ENCODE measurements around the gene IYD.

Gene IYD

DNA sequence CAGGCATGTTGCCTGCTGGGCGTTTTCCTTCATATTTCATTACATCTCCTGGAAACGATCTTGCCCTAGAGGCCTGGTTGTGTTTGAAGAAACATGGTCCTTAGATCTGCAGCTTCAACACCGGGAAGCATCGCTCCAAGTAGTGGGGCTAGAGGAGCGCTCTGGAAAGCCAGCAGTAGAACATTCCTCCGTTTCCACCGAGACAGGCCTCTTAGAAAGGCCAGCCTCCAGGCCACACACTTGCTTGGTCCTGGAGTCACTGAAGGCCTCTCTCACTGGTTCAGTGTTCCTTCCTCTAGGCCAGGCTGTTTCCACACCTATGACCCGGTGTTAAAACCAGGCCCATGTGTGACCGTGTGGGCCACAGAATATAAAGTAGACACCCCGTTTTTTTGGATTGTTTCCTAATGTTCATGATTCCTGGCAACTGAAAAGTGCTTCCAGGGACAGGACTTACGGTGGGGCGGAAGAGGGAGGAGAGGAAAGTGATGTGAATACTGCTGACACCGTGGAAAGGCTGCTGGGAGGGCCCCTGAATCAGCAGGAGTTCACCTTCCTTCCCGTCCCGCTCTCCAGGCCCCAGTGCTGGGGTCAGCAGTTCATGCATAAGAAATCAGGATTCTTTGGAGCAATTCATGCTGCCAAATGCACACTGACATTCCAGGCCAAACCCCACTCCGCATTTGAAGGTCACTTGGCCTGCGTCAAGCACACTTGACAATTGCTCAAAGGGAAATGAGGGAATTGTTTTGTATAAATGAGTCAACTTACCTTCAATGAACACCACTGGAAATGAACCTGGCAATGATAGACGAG lies 83.8 kb downstream of the IYD start:
- no peaks in the 10 kb centered on the region for H3K36me3 ChIP-seq (ENCODE audit: control insufficient read depth, insufficient read depth, low read length)
- no peak overlapping the region for H3K4me3 ChIP-seq (ENCODE audit: low read depth, low read length)
- H3K9ac ChIP-seq, result no peak overlapping the region
- peak overlapping the region; percentile 61 for H2AFZ ChIP-seq
- no peaks in the 10 kb centered on the region for H3K9me3 ChIP-seq (ENCODE audit: control insufficient read depth, low read length)
- H3K27ac ChIP-seq, result peak overlapping the region; percentile 94
- no peaks in the 10 kb centered on the region for H3K79me2 ChIP-seq
- H3K27me3 ChIP-seq (ENCODE audit: control insufficient read depth, insufficient read depth, low read length), result no peaks in the 10 kb centered on the region
- TF ChIP-seq, protein P1, sequence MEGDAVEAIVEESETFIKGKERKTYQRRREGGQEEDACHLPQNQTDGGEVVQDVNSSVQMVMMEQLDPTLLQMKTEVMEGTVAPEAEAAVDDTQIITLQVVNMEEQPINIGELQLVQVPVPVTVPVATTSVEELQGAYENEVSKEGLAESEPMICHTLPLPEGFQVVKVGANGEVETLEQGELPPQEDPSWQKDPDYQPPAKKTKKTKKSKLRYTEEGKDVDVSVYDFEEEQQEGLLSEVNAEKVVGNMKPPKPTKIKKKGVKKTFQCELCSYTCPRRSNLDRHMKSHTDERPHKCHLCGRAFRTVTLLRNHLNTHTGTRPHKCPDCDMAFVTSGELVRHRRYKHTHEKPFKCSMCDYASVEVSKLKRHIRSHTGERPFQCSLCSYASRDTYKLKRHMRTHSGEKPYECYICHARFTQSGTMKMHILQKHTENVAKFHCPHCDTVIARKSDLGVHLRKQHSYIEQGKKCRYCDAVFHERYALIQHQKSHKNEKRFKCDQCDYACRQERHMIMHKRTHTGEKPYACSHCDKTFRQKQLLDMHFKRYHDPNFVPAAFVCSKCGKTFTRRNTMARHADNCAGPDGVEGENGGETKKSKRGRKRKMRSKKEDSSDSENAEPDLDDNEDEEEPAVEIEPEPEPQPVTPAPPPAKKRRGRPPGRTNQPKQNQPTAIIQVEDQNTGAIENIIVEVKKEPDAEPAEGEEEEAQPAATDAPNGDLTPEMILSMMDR (IDR thresholded peaks at IDR 0.05), result no peak
- peak overlapping the region; percentile 7 for H3K4me2 ChIP-seq (ENCODE audit: low read length)
- peaks cover 45% of the 10 kb centered on the region for H3K4me1 ChIP-seq

DNA sequence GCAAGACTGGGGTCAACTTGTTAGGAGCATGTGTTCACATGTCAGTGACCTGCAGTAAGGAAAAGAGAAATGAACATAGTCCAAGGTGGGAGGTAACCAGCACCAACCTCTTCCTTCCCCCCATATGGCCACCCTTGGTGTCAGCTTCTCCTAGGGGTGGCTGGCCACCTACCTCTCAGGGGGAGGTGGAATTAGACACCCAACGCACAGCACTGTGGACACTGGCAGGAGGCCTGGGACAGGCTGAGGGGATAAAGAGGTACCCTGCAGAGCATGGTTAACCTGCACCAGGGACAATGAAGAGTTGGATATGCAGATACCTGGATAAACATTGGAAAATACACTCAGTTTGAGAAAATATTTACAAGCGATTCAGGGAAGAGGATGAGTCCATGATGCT lies 84.5 kb downstream of the IYD start:
- Histone ChIP-seq H3K36me3 (ENCODE audit: control insufficient read depth, insufficient read depth, low read length) (no peaks in the 10 kb centered on the region), H3K4me3 (ENCODE audit: low read depth, low read length) (no peak overlapping the region), H3K9ac (no peak overlapping the region), H3K4me2 (ENCODE audit: low read length) (no peak overlapping the region), H3K4me1 (peaks cover 51% of the 10 kb centered on the region), H3K79me2 (no peaks in the 10 kb centered on the region), H3K27me3 (ENCODE audit: control insufficient read depth, insufficient read depth, low read length) (no peaks in the 10 kb centered on the region), H3K9me3 (ENCODE audit: control insufficient read depth, low read length) (no peaks in the 10 kb centered on the region), H3K27ac (peak overlapping the region; percentile 94), H2AFZ (peak overlapping the region; percentile 61)
- TF ChIP-seq, protein P1 (IDR thresholded peaks at IDR 0.05), result no peak
